T-helper 2 cell treated with Interferon-gamma antibody and Interleukin-4, amounts not matched to agents 100 ng/mL and 5 ng/mL, for 36 hours (primary cell): ENCODE results near the gene TNS1. TPM values are rescaled to one million over a fixed set of nuclear protein-coding genes. Genes with fewer than 3 reads are reported as not detected.

Source experiments
- intact Hi-C: fragments of 100-400 bp; cut with micrococcal nuclease; formaldehyde crosslinking; loops from one replicate; pipeline ENCODE4 v1.15.1; 2023
- total RNA-seq: library from RNA; stranded (reverse); gene quantifications from 2 replicates; pipeline ENCODE4 v1.2.3, GENCODE V29; 2022

TNS1 gene
- total RNA-seq, 1 donor from 2014 or later, result 0.18 TPM

DNA sequence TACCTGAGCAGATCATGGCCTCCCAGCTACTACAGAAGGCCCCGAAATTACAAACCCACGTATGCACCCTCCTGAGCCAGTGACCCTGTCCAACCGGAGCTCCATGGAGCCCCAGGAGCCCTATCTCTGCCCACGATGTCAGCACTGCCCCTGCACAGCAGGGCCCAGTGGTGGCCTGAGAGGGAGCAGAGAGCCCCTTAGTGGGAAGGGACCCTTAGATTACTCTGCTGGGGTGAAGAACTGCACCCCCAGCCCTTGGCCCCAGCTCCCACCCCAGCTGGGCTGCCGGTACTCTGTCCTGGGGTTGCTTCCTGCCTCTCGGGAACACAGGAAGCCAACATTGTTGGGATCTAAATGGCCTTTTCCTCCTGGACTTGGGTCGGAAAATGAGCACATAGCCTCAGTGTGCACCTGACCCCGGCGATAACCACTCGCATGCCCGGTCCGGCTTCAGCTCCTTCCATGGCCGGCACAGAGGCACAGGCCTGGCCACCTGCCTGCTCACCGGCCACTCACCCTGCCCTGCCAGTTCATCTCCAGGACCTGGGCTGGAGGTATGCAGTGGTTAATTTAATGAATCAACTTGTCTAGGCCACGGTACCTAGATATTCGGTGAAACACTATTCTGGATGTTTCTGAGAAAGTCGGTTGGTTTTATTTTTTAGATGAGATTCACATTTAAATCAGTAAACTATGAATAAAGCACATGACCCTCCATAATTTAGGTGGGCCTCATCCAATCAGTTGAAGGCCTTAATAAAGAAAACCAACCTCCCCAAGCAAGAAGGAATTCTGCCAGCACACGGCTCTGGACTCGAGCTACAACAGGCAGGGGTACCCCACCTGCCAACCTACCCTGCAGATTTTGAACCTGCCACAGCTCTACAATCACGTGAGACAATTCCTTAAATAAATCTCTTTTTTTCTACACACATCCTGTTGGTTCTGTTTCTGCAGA is 19.2 kb downstream of the TNS1 start:
- intact Hi-C loops, result no loop called here

- intact Hi-C loops, result no loop called here
These were observed 20.8 kb downstream of the TNS1 start for GRCh38 chr2:217981971-217982370.

GRCh38 chr2:217981084-217981730 is 21.6 kb downstream of the TNS1 start:
- intact Hi-C loops, result no loop called here

DNA sequence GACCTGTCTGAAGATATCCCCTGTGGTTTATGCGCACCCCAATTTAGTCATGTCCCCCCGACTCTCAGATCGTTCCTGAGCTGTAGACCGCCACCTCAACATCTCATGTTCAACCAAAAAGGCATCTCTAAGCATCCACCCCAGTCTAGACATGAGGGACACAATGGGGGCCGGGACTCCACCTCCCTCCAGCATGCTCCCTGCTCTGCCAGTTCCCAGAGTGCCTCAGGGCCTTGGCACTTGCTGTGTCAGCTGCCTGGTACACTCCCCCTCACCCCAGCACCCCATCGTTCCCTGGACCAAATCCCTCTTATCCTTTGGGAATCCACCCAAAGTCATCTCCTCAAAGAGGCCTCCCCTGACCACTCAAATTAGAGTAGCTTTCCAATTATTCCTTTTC is 22.2 kb downstream of the TNS1 start:
- intact Hi-C loops, result no loop called here

GRCh38 chr2:217980036-217980435 is 22.8 kb downstream of the TNS1 start:
- intact Hi-C loops, result no loop called here

GRCh38 chr2:217979151-217979811 is 23.5 kb downstream of the TNS1 start:
- intact Hi-C loops, result no loop called here

DNA sequence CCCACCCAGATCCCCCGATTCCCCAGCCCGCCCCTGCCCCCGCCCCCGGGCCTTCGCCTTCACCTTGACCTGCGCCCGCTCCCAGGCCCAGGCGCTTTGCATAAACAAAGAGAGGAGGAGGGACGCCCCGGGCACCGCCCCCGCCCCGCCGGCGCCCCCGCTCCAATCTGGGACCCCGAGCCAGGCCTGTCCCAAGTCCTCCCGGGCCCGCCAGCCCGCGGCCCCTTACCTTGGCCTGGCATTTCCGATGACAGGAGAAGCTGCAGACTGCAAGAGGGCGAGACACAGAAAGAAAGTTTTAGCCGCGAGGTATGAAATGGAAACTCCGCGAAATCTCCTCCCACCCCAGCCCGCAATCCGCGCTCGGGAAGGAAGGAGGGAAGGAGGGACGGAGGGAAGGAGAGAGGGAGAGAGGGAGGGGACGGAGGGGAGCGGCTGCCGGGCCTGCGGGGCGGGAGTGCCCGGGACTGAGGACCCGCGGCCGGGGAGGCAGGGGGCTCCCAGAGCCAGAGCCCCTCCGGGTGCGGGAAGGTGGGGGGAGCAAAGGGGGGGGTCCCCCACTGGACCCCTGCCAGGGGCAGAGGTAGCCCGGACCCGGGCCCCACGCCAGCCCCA is 24.2 kb downstream of the TNS1 start:
- intact Hi-C loops, result no loop called here

- intact Hi-C loops, result no loop called here
These were observed 24.8 kb downstream of the TNS1 start for GRCh38 chr2:217977840-217978535.

DNA sequence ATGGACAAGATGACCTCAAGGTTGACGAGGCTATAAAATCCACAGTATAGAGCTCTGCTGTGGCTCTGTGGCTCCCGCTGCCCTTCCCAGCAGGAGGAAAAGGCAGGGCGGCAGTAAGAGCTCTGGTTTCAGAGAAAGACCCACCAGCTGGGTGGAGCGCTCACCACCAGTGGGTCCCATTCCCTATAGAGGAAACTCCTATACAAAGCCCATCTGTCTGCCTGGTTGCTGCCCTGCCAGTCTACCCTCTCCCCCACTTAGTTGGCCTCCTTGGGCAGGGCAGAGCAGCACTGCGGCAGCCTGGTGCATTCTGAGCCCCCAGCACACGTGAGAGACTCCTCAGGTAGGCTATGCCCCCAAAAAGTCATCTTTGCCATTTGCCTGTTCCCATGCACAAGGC is 26.5 kb downstream of the TNS1 start:
- intact Hi-C loops, result no loop called here

- intact Hi-C loops, result no loop called here
These were observed 27.2 kb downstream of the TNS1 start for GRCh38 chr2:217975626-217976025.

DNA sequence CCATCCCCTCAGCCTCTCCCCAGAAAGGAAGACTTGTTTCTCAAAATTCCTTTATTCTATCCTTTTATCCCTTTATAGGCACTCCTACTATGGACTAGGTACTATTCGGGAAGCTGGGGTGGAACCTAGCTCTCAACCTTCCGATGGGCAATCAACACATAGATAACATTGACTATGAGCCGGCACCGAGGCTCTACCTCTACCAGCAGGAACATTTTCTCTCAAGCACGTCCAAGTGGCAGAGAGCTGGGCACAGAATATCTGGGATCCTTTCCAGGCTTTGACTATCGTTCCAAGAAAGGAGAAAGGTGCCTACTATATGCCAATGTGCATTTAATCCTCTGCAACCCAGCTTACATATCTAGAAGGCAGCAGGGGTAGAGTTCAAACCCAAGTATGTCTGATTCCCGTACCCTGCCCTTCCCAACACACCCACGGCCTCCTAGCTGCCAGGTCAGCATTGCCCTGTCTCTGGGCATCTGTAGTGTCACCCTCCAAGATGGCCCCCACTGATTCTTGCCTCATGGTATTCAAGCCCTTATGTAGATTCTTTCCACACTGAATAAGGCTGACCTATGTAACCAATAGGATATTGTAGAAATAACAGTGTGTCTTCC is 28.3 kb downstream of the TNS1 start:
- intact Hi-C loops, result no loop called here

- intact Hi-C loops, result no loop called here
These were observed 29.6 kb downstream of the TNS1 start for GRCh38 chr2:217973008-217973787.

DNA sequence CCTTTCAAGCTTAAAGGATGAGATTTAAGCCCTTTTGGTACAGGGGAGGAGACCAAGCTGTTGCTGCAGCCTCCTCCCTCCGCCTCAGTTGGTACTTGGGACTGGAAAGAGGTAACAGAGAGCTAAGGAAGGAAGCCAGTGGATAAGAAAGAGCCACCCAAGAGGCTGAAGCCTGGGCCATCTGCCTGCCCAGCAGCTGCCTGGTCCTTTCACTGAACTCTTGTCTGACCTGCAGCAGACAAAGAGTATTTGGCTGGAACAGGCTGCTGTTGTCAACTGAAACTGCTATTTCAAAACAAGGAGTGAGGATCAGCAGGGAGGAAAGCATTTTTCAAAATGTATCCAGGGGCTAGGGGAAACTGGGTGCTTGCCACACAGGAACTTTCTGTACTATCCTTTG is 30.3 kb downstream of the TNS1 start:
- intact Hi-C loops, result no loop called here

- intact Hi-C loops, result no loop called here
These were observed 30.8 kb downstream of the TNS1 start for GRCh38 chr2:217972037-217972436.

- intact Hi-C loops, result no loop called here
These were observed 31.6 kb downstream of the TNS1 start for GRCh38 chr2:217971166-217971565.

GRCh38 chr2:217970206-217970605 is 32.6 kb downstream of the TNS1 start:
- intact Hi-C loops, result no loop called here

DNA sequence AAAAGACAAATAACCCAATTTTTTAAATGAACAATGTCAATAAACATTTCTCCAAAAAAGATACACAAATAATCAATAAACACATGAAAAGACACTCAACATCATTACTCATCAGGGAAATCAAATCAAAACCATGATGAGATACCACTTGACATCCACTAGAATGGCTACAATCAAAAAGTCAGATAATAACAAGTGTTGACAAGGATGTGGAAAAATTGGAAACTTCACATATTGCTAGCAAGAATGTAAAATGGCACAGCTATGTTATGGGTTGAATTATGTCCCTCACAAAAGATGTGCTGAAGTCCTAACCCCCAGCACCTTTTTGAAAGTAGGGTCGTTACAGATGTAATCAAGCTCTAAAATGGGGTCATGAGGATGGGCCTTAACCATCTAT is 33.2 kb downstream of the TNS1 start:
- intact Hi-C loops, result no loop called here

DNA sequence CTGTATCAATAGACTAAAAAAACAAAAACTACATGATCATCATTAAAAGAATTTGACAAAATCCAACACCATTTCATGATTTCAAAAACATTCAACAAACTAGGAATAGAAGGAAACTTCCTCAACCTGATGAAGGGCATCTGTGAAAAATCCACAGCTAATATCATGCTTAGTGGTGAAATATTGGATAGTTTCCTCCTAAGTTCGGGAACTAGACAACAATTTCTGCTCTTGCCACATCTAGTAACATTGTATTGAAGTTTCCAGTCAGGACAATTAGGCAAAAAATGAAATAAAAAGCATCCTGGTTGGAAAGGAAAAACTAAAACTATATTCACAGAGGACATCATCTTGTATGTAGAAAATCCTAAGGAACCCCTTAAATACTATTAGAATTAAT is 34.8 kb downstream of the TNS1 start:
- intact Hi-C loops, result no loop called here

DNA sequence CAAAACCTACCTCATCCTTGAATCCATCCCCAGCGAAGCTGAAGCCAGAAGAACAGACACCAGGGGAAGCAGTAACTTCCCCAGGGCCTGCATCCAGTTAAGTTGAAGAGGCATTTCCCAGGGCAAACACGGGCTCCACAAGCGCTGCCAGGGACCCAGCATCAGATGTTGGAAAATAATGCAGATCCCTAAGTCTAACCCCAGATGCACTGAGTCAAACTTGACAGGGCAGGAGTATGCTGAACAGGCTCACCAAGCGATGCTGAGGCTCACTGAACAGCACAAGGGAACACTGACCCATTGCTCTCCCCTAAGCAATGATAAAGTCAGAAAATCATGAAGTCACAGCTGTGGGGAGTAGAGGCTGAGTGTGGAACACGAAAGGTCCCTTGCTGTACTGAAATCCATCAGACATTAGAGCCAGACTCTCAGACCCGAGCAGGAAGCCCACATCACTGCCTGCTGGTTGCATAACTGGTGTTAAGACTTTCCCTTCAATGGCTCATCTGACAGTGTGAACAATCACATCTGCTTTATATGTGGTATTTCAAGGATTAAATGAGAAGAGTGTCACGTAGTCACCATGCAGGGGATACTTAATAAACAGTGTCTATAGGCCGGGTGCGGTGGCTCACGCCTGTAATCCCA is 36.2 kb downstream of the TNS1 start:
- intact Hi-C loops, result no loop called here
